Vagina (tissue), 2 donors: ENCODE data around the gene SPINK7. TPM values are rescaled to one million over a fixed set of nuclear protein-coding genes. Genes with fewer than 3 reads are reported as not detected.
"Not testable (repeated sequence)": the region's sequence is repeated elsewhere in the genome, so short reads cannot be mapped to it uniquely, and the experiment has no call there.

ENCODE experiments used
- DNase-seq, 2 donors: peaks; one replicate each; pipeline ENCODE4 v3.0.0-alpha.2; 2017; ENCODE audit errors: extremely low spot score in 2 of 2
- H3K27ac ChIP-seq: fragments of 200-600 bp; sonication (generic); one replicate; pipeline ENCODE4 v1.5.1; 2019
- H3K27me3 ChIP-seq: fragments of 200-600 bp; sonication (generic); one replicate; pipeline ENCODE4 v1.5.1; 2019
- H3K36me3 ChIP-seq, 2 donors: fragments of 200-600 bp; sonication (generic); one replicate each; pipeline ENCODE4 v1.5.1; 2017 to 2019
- H3K4me1 ChIP-seq: fragments of 200-600 bp; sonication (generic); one replicate; pipeline ENCODE4 v1.5.1; 2019
- H3K4me3 ChIP-seq, 2 donors: fragments of 200-600 bp; sonication (generic); 1 replicate in 1 of 2; 2 replicates in 1 of 2; pipeline ENCODE4 v1.5.1; 2016 to 2019
- H3K9me3 ChIP-seq: fragments of 200-600 bp; sonication (generic); one replicate; pipeline ENCODE4 v1.5.1; 2019
- POLR2A ChIP-seq, 2 donors: fragments of 450-650 bp; IDR thresholded peaks; one replicate each; pipeline ENCODE4 v1.6.1; 2017; ENCODE audit warnings: antibody characterized with exemption in 2 of 2, mild to moderate bottlenecking in 2 of 2, moderate library complexity in 2 of 2
- POLR2AphosphoS5 ChIP-seq, 2 donors: sonication (generic); formaldehyde crosslinking; IDR thresholded peaks; one replicate each; pipeline ENCODE4 v1.9.0; 2017; ENCODE audit warnings: antibody characterized with exemption in 2 of 2, mild to moderate bottlenecking in 2 of 2, low read depth in 1 of 2; ENCODE audit not compliant: insufficient read depth in 1 of 2
- intact Hi-C: fragments of 100-400 bp; cut with DNase I; formaldehyde crosslinking; loops from one replicate; pipeline ENCODE4 v1.15.1; 2023
- total RNA-seq: library from RNA; depleted of rRNA; stranded (reverse); fragments of >200 nt; gene quantifications from one replicate; pipeline ENCODE4 v1.2.3, GENCODE V29; 2016
- TF ChIP-seq, protein P1 (sequence below), 3 experiments: fragments of 450-650 bp in 2 of 3; fragments of 200-600 bp in 1 of 3; sonication (generic) in 1 of 3; IDR thresholded peaks; one replicate each; pipeline ENCODE4 v1.5.1; 2017 to 2019; ENCODE audit warnings: antibody characterized with exemption in 3 of 3, mild to moderate bottlenecking in 2 of 3, moderate library complexity in 2 of 3

The SPINK7 gene
- 65.3 TPM for total RNA-seq

DNA sequence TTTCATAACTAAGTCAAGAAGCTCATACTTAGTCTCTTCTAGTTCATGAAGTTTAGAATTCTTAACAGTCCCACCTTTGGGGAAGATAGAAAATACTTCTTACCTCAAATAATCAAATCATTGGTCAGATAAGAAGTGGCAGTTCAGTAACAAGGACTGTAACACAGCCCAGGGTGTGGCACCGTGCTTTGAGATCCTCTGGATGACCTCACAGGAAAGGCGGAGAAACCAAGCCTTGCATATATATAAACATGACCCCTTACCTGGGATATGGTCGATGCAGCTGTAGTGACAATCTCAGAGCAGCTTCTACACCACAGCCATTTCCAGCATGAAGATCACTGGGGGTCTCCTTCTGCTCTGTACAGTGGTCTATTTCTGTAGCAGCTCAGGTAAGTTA is at the start of gene SPINK7:
Gene SPINK7, plus strand, starts transcription at position 271 of the 400 bp plus-strand sequence. Its CDS starts 61 bp downstream, at position 332.
- intact Hi-C loops, result no loop called here
- H3K4me3 ChIP-seq, result no peak within 1 kb of the TSS

DNA sequence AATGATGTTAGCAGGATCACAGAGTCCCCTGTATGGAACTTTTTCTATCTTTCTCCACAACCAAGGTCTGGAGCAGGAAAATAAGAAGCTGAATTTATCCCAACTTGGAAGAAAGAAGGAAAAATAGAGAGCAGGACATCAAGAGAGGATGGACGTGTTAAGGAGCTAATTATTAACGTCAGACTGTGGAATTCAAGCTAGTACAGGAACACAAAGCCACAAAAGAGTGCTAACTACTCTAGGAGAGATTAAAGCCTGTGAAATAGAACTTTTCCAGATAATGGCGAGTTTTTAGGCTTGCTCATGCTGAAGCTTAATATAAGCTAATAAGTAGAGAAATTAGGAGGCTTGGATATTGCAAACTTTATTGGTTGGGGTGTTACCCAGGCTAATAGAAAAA is 44.3 kb upstream of the SPINK7 start:
- intact Hi-C loops, result no loop called here

More for the DNA sequence above, at the start of gene SPINK7:
- no peaks in the 10 kb centered on the region for H3K36me3 ChIP-seq
- no peaks in the 10 kb centered on the region for H3K27me3 ChIP-seq
- DNase-seq, result no peak
- no peaks in the 10 kb centered on the region for H3K4me1 ChIP-seq
- no peaks in the 10 kb centered on the region for H3K9me3 ChIP-seq
- TF ChIP-seq, protein P1, sequence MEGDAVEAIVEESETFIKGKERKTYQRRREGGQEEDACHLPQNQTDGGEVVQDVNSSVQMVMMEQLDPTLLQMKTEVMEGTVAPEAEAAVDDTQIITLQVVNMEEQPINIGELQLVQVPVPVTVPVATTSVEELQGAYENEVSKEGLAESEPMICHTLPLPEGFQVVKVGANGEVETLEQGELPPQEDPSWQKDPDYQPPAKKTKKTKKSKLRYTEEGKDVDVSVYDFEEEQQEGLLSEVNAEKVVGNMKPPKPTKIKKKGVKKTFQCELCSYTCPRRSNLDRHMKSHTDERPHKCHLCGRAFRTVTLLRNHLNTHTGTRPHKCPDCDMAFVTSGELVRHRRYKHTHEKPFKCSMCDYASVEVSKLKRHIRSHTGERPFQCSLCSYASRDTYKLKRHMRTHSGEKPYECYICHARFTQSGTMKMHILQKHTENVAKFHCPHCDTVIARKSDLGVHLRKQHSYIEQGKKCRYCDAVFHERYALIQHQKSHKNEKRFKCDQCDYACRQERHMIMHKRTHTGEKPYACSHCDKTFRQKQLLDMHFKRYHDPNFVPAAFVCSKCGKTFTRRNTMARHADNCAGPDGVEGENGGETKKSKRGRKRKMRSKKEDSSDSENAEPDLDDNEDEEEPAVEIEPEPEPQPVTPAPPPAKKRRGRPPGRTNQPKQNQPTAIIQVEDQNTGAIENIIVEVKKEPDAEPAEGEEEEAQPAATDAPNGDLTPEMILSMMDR (IDR thresholded peaks at IDR 0.05), result no peak
- TF ChIP-seq POLR2AphosphoS5 (IDR thresholded peaks at IDR 0.05; ENCODE audit: insufficient read depth in 1 of 2, low read depth in 1 of 2), result no peak
- TF ChIP-seq POLR2A (IDR thresholded peaks at IDR 0.05), result no peak
- H3K27ac ChIP-seq, result no peak within 1 kb of the TSS

GRCh38 chr5:148268566-148268965 is 43.7 kb upstream of the SPINK7 start, which contains the start of gene SPINK13:
Gene SPINK13, plus strand, starts transcription at chr5:148268794. Its CDS starts 1,279 bp downstream, at chr5:148270073.
- no peak for DNase-seq
- H3K36me3 ChIP-seq, result no peaks in the 10 kb centered on the region
- no peaks in the 10 kb centered on the region for H3K4me1 ChIP-seq
- no peak within 1 kb of the TSS for H3K4me3 ChIP-seq
- TF ChIP-seq POLR2AphosphoS5 (IDR thresholded peaks at IDR 0.05; ENCODE audit: insufficient read depth in 1 of 2, low read depth in 1 of 2) (no peak), POLR2A (IDR thresholded peaks at IDR 0.05) (no peak)
- TF ChIP-seq, protein P1 (IDR thresholded peaks at IDR 0.05), result no peak
- no peaks in the 10 kb centered on the region for H3K27me3 ChIP-seq
- H3K27ac ChIP-seq, result no peak within 1 kb of the TSS
- intact Hi-C loops, result no loop called here
- no peaks in the 10 kb centered on the region for H3K9me3 ChIP-seq

More for the DNA sequence above, 44.3 kb upstream of the SPINK7 start:
- Histone ChIP-seq H3K9me3 (no peaks in the 10 kb centered on the region), H3K4me1 (no peaks in the 10 kb centered on the region), H3K27me3 (no peaks in the 10 kb centered on the region), H3K4me3 (no peak overlapping the region), H3K27ac (no peak overlapping the region), H3K36me3 (no peaks in the 10 kb centered on the region)
- DNase-seq, result no peak
- TF ChIP-seq, protein P1 (IDR thresholded peaks at IDR 0.05), result no peak
- TF ChIP-seq POLR2AphosphoS5 (IDR thresholded peaks at IDR 0.05; ENCODE audit: insufficient read depth in 1 of 2, low read depth in 1 of 2) (no peak), POLR2A (IDR thresholded peaks at IDR 0.05) (no peak)

- H3K4me3 ChIP-seq, H3K9me3 ChIP-seq, H3K27me3 ChIP-seq, H3K27ac ChIP-seq, H3K36me3 ChIP-seq, intact Hi-C loops, DNase-seq, H3K4me1 ChIP-seq: not testable (repeated sequence)
These were observed 37.1 kb upstream of the SPINK7 start for GRCh38 chr5:148275129-148275528.

GRCh38 chr5:148280893-148281292 is 31.3 kb upstream of the SPINK7 start:
- H3K36me3 ChIP-seq, H3K4me3 ChIP-seq, H3K27ac ChIP-seq, H3K27me3 ChIP-seq, DNase-seq, H3K4me1 ChIP-seq, H3K9me3 ChIP-seq, intact Hi-C loops: not testable (repeated sequence)

DNA sequence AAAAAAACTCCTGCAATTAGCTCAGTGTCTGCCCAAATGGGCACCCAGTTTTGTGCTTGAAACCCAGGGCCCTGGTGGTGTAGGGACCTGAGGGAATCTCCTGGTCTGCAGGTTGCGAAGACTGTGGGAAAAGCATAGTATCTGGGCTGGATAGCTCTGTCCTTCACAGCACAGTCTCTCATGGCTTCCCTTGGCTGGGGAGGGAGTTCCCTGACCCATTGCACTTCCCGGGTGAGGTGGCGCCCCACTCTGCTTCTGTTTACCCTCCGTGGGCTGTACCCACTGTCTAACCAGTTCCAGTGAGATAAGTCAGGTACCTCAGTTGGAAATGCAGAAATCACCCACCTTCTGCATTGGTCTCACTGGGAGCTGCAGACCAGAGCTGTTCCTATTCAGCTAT is 30.9 kb upstream of the SPINK7 start:
- H3K9me3 ChIP-seq, DNase-seq, H3K4me1 ChIP-seq, H3K36me3 ChIP-seq, H3K27ac ChIP-seq, intact Hi-C loops, H3K27me3 ChIP-seq, H3K4me3 ChIP-seq: not testable (repeated sequence)
